LNCAP (cell line): ENCODE data around the gene CDC7.

Experiments
- TF ChIP-seq, protein P1 (sequence below): fragments of 450-650 bp; IDR thresholded peaks from 2 replicates; pipeline ENCODE4 v1.5.1; 2017; ENCODE audit warnings: mild to moderate bottlenecking

Gene CDC7

DNA sequence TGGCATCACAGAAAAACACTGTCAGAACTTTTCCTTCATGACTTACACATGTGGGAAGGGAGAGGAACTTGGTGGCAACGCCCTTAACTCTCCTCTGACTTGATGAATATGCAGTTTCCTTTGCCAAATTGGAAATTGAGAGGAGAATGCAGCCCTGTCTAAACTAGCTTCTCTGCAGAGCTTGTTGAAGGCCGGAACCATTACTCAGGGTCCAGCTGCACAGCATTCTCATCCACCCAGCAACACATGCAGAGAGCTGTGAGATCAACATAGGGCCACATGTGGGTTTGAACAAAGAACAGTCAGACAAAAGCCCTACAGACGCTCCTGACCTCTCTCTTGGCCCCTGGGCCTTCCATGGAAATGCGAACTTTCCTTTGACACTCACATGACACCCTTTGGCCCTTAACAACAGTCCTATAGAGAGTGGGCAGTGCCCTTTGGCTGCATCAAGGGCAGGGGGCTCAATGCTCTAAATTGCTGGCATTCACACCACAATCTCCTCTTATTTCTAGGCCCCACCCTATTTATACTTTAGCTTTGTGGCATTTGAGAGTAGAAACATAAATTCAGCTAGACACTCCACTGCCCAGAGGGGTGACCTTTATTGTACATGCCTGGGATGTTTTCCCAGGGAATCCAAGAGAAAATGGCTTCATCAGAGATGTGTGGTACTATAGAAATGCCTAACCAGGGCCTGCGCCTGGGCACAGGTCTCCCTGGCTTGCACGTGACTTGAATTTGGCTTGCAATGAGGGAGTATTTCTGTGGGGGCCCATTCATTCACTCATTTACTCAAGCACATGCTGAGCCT lies 64.4 kb downstream of the CDC7 start:
- TF ChIP-seq, protein P1, sequence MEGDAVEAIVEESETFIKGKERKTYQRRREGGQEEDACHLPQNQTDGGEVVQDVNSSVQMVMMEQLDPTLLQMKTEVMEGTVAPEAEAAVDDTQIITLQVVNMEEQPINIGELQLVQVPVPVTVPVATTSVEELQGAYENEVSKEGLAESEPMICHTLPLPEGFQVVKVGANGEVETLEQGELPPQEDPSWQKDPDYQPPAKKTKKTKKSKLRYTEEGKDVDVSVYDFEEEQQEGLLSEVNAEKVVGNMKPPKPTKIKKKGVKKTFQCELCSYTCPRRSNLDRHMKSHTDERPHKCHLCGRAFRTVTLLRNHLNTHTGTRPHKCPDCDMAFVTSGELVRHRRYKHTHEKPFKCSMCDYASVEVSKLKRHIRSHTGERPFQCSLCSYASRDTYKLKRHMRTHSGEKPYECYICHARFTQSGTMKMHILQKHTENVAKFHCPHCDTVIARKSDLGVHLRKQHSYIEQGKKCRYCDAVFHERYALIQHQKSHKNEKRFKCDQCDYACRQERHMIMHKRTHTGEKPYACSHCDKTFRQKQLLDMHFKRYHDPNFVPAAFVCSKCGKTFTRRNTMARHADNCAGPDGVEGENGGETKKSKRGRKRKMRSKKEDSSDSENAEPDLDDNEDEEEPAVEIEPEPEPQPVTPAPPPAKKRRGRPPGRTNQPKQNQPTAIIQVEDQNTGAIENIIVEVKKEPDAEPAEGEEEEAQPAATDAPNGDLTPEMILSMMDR: no peak

DNA sequence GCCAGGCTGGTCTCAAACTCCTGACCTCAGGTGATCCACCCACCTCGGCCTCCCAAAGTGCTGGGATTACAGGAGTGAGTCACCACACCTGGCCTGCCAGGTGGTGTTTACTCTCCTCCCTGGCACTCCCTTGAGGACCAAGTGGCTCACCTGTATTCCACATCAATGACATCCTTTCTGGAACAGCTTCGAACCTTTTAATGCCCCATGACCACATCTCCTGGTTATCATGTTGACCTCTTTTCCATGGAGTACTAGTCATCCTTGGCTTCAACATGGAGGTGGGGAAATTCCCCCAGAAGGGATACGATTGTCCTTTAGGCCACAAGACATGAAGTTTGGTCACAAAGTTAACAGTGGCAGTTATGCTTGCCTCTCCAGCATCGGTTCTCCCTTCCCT lies 66.9 kb downstream of the CDC7 start:
- TF ChIP-seq, protein P1: no peak

DNA sequence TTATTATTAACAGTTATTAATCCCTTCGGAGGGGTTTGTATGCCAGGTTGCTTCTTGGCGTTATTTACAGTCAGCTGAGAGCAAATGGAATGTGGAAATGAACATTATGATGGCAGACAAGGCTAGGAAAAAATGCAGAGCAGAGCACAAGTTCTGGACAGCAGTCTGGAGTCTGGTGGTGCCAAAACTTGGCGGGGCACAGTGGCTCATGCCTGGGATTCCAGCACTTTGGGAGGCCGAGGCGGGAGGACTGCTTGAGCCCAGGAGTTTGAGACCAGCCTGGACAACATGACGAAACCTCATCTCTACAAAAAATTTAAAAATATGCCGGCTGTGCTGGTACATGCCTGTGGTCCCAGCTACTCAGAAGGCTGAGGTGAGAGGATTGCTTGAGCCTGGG lies 67.6 kb downstream of the CDC7 start:
- TF ChIP-seq, protein P1: no peak

DNA sequence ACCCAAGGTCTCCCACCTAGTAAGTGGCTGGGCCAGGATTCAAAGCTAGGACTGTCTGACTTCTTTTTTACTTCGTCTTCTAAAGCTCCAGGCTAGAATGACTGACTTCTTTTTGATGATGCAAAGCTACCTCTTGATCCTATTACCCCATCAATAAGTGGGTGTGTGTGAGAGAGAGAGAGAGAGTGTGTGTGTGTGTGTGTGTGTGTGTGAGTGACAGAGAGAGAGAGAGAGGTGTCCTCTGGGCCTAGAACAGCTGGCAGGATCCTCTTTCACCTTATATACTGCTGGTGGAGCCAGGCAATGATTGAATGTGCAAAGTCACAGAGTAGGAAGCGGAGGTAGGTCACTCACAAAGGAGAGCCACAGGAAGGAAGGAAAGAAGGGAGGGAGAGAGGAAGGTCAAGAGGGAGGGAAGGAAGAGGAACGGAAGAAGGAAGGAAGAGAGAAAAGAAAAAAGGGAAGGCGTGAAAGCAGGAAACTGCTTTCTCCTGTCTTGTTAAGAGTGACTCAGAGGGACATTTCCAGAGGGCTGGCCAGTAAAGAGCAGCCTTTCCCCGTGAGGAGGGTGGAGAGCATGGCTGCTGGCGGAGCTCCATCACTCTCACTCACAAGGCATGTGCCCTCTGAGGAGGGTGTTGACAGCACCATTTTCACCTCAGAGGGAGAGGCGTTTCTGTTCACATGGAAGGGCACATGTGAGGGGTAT lies 68.9 kb downstream of the CDC7 start:
- TF ChIP-seq, protein P1: no peak

DNA sequence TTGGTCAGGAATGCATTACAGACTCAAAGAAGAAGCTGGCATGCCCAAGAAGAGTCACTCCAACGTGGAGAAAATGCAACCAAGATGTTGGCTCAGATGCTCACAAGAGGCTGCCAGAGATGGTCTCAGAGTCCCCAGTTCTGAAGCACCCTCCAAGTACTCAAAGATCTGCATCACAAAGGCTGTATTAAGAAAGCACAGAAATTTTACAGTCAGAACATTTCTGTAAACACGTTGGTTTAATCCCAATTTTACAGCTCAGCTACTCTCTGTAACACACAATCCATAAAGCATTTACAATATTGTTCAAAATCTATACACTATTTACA lies 69.4 kb downstream of the CDC7 start:
- TF ChIP-seq, protein P1: no peak

DNA sequence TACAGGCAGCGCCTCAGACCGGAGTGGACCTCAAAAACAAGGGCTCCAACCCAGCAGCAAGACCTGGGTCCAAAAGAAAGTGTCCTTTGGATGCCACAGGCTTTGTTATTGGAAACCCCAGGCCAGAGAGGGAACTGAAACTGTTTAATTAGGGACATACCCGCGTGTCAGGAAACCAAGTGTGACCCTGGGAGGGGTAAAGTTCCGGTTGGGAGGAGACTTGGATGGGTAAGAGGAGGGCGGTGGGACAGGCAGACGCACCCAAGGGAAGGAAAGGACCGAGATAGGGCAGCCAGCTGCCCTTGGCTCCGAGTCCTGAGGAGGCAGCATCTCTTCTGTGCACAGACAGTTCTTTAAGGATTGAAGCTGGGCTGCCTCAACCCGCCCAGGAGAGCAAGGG lies 71.4 kb downstream of the CDC7 start:
- TF ChIP-seq, protein P1: no peak
